ENCODE measurements around the gene WNT3. TPM values are rescaled to one million over a fixed set of nuclear protein-coding genes. Genes with fewer than 3 reads are reported as not detected.

WNT3 gene
- total and polyA plus RNA-seq, 2 of the 8 experiments (the other 6 are each of a cell fraction or from before 2014, with no cell fraction given), result 0.56 to 2.0 TPM

DNA sequence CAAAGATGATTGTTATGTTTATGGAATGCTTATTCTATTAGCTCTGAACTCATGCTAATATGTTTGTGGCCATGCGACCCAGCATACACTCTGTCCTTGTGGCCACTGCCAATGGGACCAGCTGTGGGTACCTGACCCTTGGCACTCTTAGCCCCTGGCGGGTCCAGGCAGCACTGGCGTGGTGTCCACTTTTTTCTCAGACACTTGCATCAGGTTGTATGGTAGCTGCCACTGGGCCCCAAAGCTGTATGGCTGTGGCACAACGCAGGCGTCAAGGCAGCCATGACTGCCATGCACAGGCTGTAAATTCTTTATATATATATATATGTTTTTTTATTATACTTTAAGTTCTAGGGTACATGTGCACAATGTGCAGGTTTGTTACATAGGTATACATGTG, 20.7 kb upstream of the WNT3 start (continued):
- TF ChIP-seq, protein P1, sequence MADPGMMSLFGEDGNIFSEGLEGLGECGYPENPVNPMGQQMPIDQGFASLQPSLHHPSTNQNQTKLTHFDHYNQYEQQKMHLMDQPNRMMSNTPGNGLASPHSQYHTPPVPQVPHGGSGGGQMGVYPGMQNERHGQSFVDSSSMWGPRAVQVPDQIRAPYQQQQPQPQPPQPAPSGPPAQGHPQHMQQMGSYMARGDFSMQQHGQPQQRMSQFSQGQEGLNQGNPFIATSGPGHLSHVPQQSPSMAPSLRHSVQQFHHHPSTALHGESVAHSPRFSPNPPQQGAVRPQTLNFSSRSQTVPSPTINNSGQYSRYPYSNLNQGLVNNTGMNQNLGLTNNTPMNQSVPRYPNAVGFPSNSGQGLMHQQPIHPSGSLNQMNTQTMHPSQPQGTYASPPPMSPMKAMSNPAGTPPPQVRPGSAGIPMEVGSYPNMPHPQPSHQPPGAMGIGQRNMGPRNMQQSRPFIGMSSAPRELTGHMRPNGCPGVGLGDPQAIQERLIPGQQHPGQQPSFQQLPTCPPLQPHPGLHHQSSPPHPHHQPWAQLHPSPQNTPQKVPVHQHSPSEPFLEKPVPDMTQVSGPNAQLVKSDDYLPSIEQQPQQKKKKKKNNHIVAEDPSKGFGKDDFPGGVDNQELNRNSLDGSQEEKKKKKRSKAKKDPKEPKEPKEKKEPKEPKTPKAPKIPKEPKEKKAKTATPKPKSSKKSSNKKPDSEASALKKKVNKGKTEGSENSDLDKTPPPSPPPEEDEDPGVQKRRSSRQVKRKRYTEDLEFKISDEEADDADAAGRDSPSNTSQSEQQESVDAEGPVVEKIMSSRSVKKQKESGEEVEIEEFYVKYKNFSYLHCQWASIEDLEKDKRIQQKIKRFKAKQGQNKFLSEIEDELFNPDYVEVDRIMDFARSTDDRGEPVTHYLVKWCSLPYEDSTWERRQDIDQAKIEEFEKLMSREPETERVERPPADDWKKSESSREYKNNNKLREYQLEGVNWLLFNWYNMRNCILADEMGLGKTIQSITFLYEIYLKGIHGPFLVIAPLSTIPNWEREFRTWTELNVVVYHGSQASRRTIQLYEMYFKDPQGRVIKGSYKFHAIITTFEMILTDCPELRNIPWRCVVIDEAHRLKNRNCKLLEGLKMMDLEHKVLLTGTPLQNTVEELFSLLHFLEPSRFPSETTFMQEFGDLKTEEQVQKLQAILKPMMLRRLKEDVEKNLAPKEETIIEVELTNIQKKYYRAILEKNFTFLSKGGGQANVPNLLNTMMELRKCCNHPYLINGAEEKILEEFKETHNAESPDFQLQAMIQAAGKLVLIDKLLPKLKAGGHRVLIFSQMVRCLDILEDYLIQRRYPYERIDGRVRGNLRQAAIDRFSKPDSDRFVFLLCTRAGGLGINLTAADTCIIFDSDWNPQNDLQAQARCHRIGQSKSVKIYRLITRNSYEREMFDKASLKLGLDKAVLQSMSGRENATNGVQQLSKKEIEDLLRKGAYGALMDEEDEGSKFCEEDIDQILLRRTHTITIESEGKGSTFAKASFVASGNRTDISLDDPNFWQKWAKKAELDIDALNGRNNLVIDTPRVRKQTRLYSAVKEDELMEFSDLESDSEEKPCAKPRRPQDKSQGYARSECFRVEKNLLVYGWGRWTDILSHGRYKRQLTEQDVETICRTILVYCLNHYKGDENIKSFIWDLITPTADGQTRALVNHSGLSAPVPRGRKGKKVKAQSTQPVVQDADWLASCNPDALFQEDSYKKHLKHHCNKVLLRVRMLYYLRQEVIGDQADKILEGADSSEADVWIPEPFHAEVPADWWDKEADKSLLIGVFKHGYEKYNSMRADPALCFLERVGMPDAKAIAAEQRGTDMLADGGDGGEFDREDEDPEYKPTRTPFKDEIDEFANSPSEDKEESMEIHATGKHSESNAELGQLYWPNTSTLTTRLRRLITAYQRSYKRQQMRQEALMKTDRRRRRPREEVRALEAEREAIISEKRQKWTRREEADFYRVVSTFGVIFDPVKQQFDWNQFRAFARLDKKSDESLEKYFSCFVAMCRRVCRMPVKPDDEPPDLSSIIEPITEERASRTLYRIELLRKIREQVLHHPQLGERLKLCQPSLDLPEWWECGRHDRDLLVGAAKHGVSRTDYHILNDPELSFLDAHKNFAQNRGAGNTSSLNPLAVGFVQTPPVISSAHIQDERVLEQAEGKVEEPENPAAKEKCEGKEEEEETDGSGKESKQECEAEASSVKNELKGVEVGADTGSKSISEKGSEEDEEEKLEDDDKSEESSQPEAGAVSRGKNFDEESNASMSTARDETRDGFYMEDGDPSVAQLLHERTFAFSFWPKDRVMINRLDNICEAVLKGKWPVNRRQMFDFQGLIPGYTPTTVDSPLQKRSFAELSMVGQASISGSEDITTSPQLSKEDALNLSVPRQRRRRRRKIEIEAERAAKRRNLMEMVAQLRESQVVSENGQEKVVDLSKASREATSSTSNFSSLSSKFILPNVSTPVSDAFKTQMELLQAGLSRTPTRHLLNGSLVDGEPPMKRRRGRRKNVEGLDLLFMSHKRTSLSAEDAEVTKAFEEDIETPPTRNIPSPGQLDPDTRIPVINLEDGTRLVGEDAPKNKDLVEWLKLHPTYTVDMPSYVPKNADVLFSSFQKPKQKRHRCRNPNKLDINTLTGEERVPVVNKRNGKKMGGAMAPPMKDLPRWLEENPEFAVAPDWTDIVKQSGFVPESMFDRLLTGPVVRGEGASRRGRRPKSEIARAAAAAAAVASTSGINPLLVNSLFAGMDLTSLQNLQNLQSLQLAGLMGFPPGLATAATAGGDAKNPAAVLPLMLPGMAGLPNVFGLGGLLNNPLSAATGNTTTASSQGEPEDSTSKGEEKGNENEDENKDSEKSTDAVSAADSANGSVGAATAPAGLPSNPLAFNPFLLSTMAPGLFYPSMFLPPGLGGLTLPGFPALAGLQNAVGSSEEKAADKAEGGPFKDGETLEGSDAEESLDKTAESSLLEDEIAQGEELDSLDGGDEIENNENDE (IDR thresholded peaks at IDR 0.05; ENCODE audit: insufficient replicate concordance, low read length), result no peak
- TF ChIP-seq GABPA (IDR thresholded peaks at IDR 0.05; ENCODE audit: borderline replicate concordance, insufficient read depth, low read length) (no peak), BACH1 (IDR thresholded peaks at IDR 0.05; ENCODE audit: low read length) (no peak), CREB1 (IDR thresholded peaks at IDR 0.05) (no peak), POLR2A (IDR thresholded peaks at IDR 0.05; ENCODE audit: control extremely low read depth in 1 of 2, low read depth in 2 of 2, low read length in 2 of 2) (no peak), FOSL1 (IDR thresholded peaks at IDR 0.05; ENCODE audit: insufficient read depth, low read depth, low read length) (no peak), TCF12 (IDR thresholded peaks at IDR 0.05; ENCODE audit: low read depth, low read length) (no peak), SRF (IDR thresholded peaks at IDR 0.05; ENCODE audit: low read depth, low read length) (no peak), JUND (IDR thresholded peaks at IDR 0.05; ENCODE audit: low read length) (no peak), SP4 (IDR thresholded peaks at IDR 0.05; ENCODE audit: low read length) (no peak), SIRT6 (IDR thresholded peaks at IDR 0.05; ENCODE audit: low read length) (no peak), SP2 (IDR thresholded peaks at IDR 0.05; ENCODE audit: low read length) (no peak)
- TF ChIP-seq, protein P2, sequence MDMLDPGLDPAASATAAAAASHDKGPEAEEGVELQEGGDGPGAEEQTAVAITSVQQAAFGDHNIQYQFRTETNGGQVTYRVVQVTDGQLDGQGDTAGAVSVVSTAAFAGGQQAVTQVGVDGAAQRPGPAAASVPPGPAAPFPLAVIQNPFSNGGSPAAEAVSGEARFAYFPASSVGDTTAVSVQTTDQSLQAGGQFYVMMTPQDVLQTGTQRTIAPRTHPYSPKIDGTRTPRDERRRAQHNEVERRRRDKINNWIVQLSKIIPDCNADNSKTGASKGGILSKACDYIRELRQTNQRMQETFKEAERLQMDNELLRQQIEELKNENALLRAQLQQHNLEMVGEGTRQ (IDR thresholded peaks at IDR 0.05; ENCODE audit: low read length), result no peak

All from H1 (cell line).